Activated CD8-positive, alpha-beta T cell treated with anti-CD3 and anti-CD28 coated beads for 36 hours (primary cell): ENCODE measurements around the gene PDZD7. TPM values are rescaled to one million over a fixed set of nuclear protein-coding genes. Genes with fewer than 3 reads are reported as not detected.

Experiments
- ATAC-seq: fragments of 200-7000 bp; cut with Tn5 transposase; one replicate; pipeline ENCODE4 v1.10.0; 2021; ENCODE audit warnings: mild to moderate bottlenecking, moderate library complexity
- CTCF ChIA-PET: fragments of 350-600 bp; sonication (Branson Sonifier 250); formaldehyde crosslinking; loops from one replicate; lab custom pipeline; 2021; ENCODE audit warnings: antibody characterized with exemption; lab: Charles Lee
- POLR2A ChIA-PET: fragments of 350-600 bp; sonication (Branson Sonifier 250); formaldehyde crosslinking; loops from one replicate; lab custom pipeline; 2021; ENCODE audit warnings: antibody characterized with exemption; lab: Charles Lee
- DNase-seq: peaks from one replicate; pipeline ENCODE4 v3.0.0-alpha.2; 2020
- H3K27ac Mint-ChIP-seq: one replicate; pipeline ENCODE4 v1.8.0; 2021; ENCODE audit warnings: mild to moderate bottlenecking, mixed read lengths
- H3K27me3 Mint-ChIP-seq: one replicate; pipeline ENCODE4 v1.8.0; 2021; ENCODE audit warnings: mixed read lengths
- H3K36me3 Mint-ChIP-seq: one replicate; pipeline ENCODE4 v1.8.0; 2021; ENCODE audit warnings: low read depth, mixed read lengths
- H3K4me1 Mint-ChIP-seq: one replicate; pipeline ENCODE4 v1.8.0; 2021; ENCODE audit warnings: low read depth, mixed read lengths
- H3K4me3 Mint-ChIP-seq: one replicate; pipeline ENCODE4 v1.8.0; 2021; ENCODE audit warnings: mild to moderate bottlenecking, moderate library complexity, mixed read lengths
- H3K9me3 Mint-ChIP-seq: one replicate; pipeline ENCODE4 v1.8.0; 2021; ENCODE audit warnings: mixed read lengths
- CTCF ChIP-seq: fragments of 200-600 bp; IDR thresholded peaks from one replicate; pipeline ENCODE4 v1.8.0; 2022; ENCODE audit warnings: antibody characterized with exemption, mild to moderate bottlenecking
- intact Hi-C: fragments of 100-400 bp; cut with micrococcal nuclease; formaldehyde crosslinking; loops from one replicate; pipeline ENCODE4 v1.10.0; 2022
- total RNA-seq, 2 experiments: library from RNA; stranded (reverse); gene quantifications; one replicate each; pipeline ENCODE4 v1.2.3, GENCODE V29; 2021

Gene PDZD7
- total RNA-seq, 2 experiments from 2014 or later, result 0.25 to 0.65 TPM

GRCh38 chr10:100967332-100967731, 63.6 kb downstream of the PDZD7 start:
- H3K9me3 Mint-ChIP-seq, result no peaks in the 10 kb centered on the region
- ChIA-PET POLR2A (interaction anchor here (0.9 to 1.2 kb wide), 3 partner anchors 9 to 51 kb away, joined by 3 to 4 read pairs (median 3); no protein-coding TSS in a partner anchor), CTCF (interaction anchor here (0.6 to 6.8 kb wide), 5 partner anchors 10 to 49 kb away, joined by 3 to 58 read pairs (median 4); no protein-coding TSS in a partner anchor)
- peaks cover 4% of the 10 kb centered on the region for H3K36me3 Mint-ChIP-seq
- H3K27ac Mint-ChIP-seq, result no peak overlapping the region
- no peaks in the 10 kb centered on the region for H3K27me3 Mint-ChIP-seq
- intact Hi-C loops, result no loop called here
- TF ChIP-seq CTCF, result no peak
- H3K4me3 Mint-ChIP-seq, result no peak overlapping the region
- ATAC-seq (no peak), DNase-seq (no peak)
- H3K4me1 Mint-ChIP-seq, result peaks cover 16% of the 10 kb centered on the region

GRCh38 chr10:100966887-100967286, 64.0 kb downstream of the PDZD7 start:
- H3K9me3 Mint-ChIP-seq, result no peaks in the 10 kb centered on the region
- no peak overlapping the region for H3K4me3 Mint-ChIP-seq
- TF ChIP-seq CTCF, result no peak
- no peak overlapping the region for H3K27ac Mint-ChIP-seq
- ChIA-PET CTCF (interaction anchor here (1.6 to 6.8 kb wide), 3 partner anchors 10 to 50 kb away, joined by 4 to 58 read pairs (median 7); no protein-coding TSS in a partner anchor), POLR2A (interaction anchor here (0.9 to 1.2 kb wide), 3 partner anchors 9 to 51 kb away, joined by 3 to 4 read pairs (median 3); no protein-coding TSS in a partner anchor)
- peaks cover 5% of the 10 kb centered on the region for H3K36me3 Mint-ChIP-seq
- DNase-seq, result no peak
- no peaks in the 10 kb centered on the region for H3K27me3 Mint-ChIP-seq
- H3K4me1 Mint-ChIP-seq, result peaks cover 11% of the 10 kb centered on the region
- ATAC-seq, result no peak
- intact Hi-C loops, result no loop called here

GRCh38 chr10:100965820-100966219, 65.1 kb downstream of the PDZD7 start:
- Mint-ChIP-seq H3K27ac (no peak overlapping the region), H3K4me1 (peaks cover 11% of the 10 kb centered on the region), H3K36me3 (peaks cover 6% of the 10 kb centered on the region), H3K4me3 (no peak overlapping the region), H3K9me3 (no peaks in the 10 kb centered on the region), H3K27me3 (no peaks in the 10 kb centered on the region)
- no peak for DNase-seq
- no peak for TF ChIP-seq CTCF
- ChIA-PET POLR2A (interaction anchor here (0.7 to 1.7 kb wide), 5 partner anchors 9 to 48 kb away, joined by 3 to 6 read pairs (median 3); partner anchors contain the start of genes MRPL43 and TWNK), CTCF (interaction anchor here (0.9 to 6.8 kb wide), 4 partner anchors 9 to 51 kb away, joined by 3 to 58 read pairs (median 4); partner anchors contain the start of gene LZTS2)
- intact Hi-C loops, result no loop called here
- no peak for ATAC-seq

GRCh38 chr10:100963826-100964225, 67.1 kb downstream of the PDZD7 start:
- Mint-ChIP-seq H3K4me1 (peaks cover 3% of the 10 kb centered on the region), H3K36me3 (peaks cover 12% of the 10 kb centered on the region)

More at GRCh38 chr10:100963826-100964225, 67.1 kb downstream of the PDZD7 start:
- ChIA-PET CTCF (interaction anchor here (0.6 to 1.4 kb wide), 2 partner anchors 11 to 29 kb away, joined by 3 read pairs; no protein-coding TSS in a partner anchor), POLR2A (no interaction called here)
- ATAC-seq (no peak), DNase-seq (no peak)
- Mint-ChIP-seq H3K27me3 (no peaks in the 10 kb centered on the region), H3K27ac (no peak overlapping the region), H3K9me3 (no peaks in the 10 kb centered on the region), H3K4me3 (no peak overlapping the region)
- no peak for TF ChIP-seq CTCF
- intact Hi-C loops, result no loop called here
